RWPE2 (cell line): ENCODE results near the gene RELN.
A peak's percentile ranks its signal among the peaks of the same experiment; 100 is the strongest.

Experiments
- ATAC-seq: fragments of 200-7000 bp; cut with Tn5 transposase; 3 replicates; pipeline ENCODE4 v1.9.1; 2021; ENCODE audit warnings: low read depth
- DNase-seq: peaks from one replicate; pipeline ENCODE4 v3.0.0-alpha.2; 2020; ENCODE audit warnings: low spot score
- H3K27ac ChIP-seq: fragments of 450-650 bp; 2 replicates; pipeline ENCODE4 v1.5.1; 2017; ENCODE audit warnings: mild to moderate bottlenecking; ENCODE audit not compliant: poor library complexity, severe bottlenecking
- H3K27me3 ChIP-seq: fragments of 250-450 bp; sonication (Bioruptor Pico); 2 replicates; pipeline ENCODE4 v1.5.1; 2021; ENCODE audit warnings: mild to moderate bottlenecking, moderate library complexity; ENCODE audit not compliant: insufficient read depth, poor library complexity, severe bottlenecking
- H3K36me3 ChIP-seq: fragments of 250-450 bp; sonication (Bioruptor Pico); 2 replicates; pipeline ENCODE4 v1.5.1; 2020; ENCODE audit warnings: low read depth, mild to moderate bottlenecking, moderate library complexity
- H3K4me1 ChIP-seq: fragments of 250-450 bp; sonication (Bioruptor Pico); 2 replicates; pipeline ENCODE4 v1.5.1; 2021; ENCODE audit warnings: mild to moderate bottlenecking, moderate library complexity; ENCODE audit not compliant: insufficient read depth, poor library complexity, severe bottlenecking
- H3K4me3 ChIP-seq: fragments of 250-450 bp; sonication (Bioruptor Pico); 2 replicates; pipeline ENCODE4 v1.5.1; 2021; ENCODE audit warnings: mild to moderate bottlenecking, moderate library complexity; ENCODE audit not compliant: severe bottlenecking
- H3K9me3 ChIP-seq: fragments of 250-450 bp; sonication (Bioruptor Pico); 2 replicates; pipeline ENCODE4 v1.5.1; 2021; ENCODE audit warnings: mild to moderate bottlenecking, moderate library complexity; ENCODE audit not compliant: severe bottlenecking
- CTCF ChIP-seq: fragments of 450-650 bp; IDR thresholded peaks from one replicate; pipeline ENCODE4 v1.5.1; 2017; ENCODE audit warnings: mild to moderate bottlenecking, moderate library complexity; ENCODE audit not compliant: poor library complexity, severe bottlenecking

Gene RELN

GRCh38 chr7:103574576-103574975, 414.9 kb downstream of the RELN start:
- no peak for TF ChIP-seq CTCF
- Histone ChIP-seq H3K4me1 (no peaks in the 10 kb centered on the region), H3K4me3 (no peak overlapping the region), H3K9me3 (no peaks in the 10 kb centered on the region), H3K36me3 (no peaks in the 10 kb centered on the region), H3K27ac (no peak overlapping the region), H3K27me3 (no peaks in the 10 kb centered on the region)
- DNase-seq (no peak), ATAC-seq (no peak)

GRCh38 chr7:103573479-103574058, 415.9 kb downstream of the RELN start:
- Histone ChIP-seq H3K4me1 (no peaks in the 10 kb centered on the region), H3K9me3 (no peaks in the 10 kb centered on the region), H3K27me3 (peaks cover 6% of the 10 kb centered on the region), H3K36me3 (no peaks in the 10 kb centered on the region), H3K27ac (no peak overlapping the region), H3K4me3 (no peak overlapping the region)
- ATAC-seq: no peak
- DNase-seq: no peak
- TF ChIP-seq CTCF: peak; percentile 75

- no peak for TF ChIP-seq CTCF
- Histone ChIP-seq H3K27me3 (peaks cover 10% of the 10 kb centered on the region), H3K4me3 (no peak overlapping the region), H3K27ac (no peak overlapping the region), H3K36me3 (no peaks in the 10 kb centered on the region), H3K4me1 (no peaks in the 10 kb centered on the region), H3K9me3 (no peaks in the 10 kb centered on the region)
- DNase-seq: no peak
- no peak for ATAC-seq
These were observed 417.9 kb downstream of the RELN start for GRCh38 chr7:103571586-103571985.

- no peak overlapping the region for H3K27ac ChIP-seq
- DNase-seq: no peak
- TF ChIP-seq CTCF: no peak
- no peaks in the 10 kb centered on the region for H3K4me1 ChIP-seq
- H3K36me3 ChIP-seq: no peaks in the 10 kb centered on the region
- peaks cover 19% of the 10 kb centered on the region for H3K27me3 ChIP-seq
- no peaks in the 10 kb centered on the region for H3K9me3 ChIP-seq
- no peak for ATAC-seq
- H3K4me3 ChIP-seq: no peak overlapping the region
These were observed 419.7 kb downstream of the RELN start for GRCh38 chr7:103569621-103570305.

GRCh38 chr7:103564416-103564815, 425.0 kb downstream of the RELN start:
- DNase-seq: no peak
- Histone ChIP-seq H3K9me3 (no peaks in the 10 kb centered on the region), H3K4me1 (no peaks in the 10 kb centered on the region), H3K4me3 (no peak overlapping the region), H3K27me3 (peaks cover 23% of the 10 kb centered on the region), H3K27ac (no peak overlapping the region), H3K36me3 (no peaks in the 10 kb centered on the region)
- ATAC-seq: no peak
- TF ChIP-seq CTCF: no peak
